ENCODE results near the gene RGPD3.
"Not testable (repeated sequence)": the region's sequence is repeated elsewhere in the genome, so short reads cannot be mapped to it uniquely, and the experiment has no call there.

DNA sequence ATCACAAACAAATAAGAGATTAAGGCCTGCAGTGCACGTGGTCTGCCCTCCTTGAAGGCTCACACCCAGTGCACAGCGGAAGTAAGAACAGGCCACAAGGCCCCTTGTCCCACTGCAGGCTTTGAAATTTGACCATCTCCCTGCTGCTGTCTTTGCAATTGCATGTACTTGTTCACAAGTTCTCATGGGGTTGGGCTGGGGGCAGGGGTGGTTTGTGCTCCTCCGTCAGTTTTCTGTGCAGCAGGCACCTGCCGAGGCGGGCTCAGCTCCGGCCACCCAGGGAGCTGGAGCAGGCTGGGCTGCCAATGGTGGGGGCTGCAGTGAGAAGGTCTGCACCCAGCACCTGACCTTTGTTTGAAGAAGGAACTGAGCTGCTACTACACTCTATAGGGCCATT is 41.2 kb upstream of the RGPD3 start:
- TF ChIP-seq, protein P1, sequence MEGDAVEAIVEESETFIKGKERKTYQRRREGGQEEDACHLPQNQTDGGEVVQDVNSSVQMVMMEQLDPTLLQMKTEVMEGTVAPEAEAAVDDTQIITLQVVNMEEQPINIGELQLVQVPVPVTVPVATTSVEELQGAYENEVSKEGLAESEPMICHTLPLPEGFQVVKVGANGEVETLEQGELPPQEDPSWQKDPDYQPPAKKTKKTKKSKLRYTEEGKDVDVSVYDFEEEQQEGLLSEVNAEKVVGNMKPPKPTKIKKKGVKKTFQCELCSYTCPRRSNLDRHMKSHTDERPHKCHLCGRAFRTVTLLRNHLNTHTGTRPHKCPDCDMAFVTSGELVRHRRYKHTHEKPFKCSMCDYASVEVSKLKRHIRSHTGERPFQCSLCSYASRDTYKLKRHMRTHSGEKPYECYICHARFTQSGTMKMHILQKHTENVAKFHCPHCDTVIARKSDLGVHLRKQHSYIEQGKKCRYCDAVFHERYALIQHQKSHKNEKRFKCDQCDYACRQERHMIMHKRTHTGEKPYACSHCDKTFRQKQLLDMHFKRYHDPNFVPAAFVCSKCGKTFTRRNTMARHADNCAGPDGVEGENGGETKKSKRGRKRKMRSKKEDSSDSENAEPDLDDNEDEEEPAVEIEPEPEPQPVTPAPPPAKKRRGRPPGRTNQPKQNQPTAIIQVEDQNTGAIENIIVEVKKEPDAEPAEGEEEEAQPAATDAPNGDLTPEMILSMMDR (IDR thresholded peaks at IDR 0.05), result not testable (repeated sequence)
- TF ChIP-seq POLR2A (IDR thresholded peaks at IDR 0.05), result not testable (repeated sequence)

Measured in body of pancreas (tissue), 4 donors.